ENCODE measurements around the gene DIDO1.

- TF ChIP-seq CTCF (conservative IDR thresholded peaks at IDR 0.05; ENCODE audit: low read length) (no peak), EZH2phosphoT487 (IDR thresholded peaks at IDR 0.05; ENCODE audit: borderline replicate concordance, low read depth, low read length) (no peak)
These were observed 8.6 kb downstream of the DIDO1 start for GRCh38 chr20:62917720-62918119.
